HepG2 (cell line): ENCODE results near the gene CALN1.

Experiments used
- KAT8 ChIP-seq: IDR thresholded peaks from 2 replicates; pipeline ENCODE4 v1.6.1; 2016; ENCODE audit warnings: missing genetic modification reagents, missing compliant biosample characterization
- ZNF121 ChIP-seq: sonication (generic); formaldehyde crosslinking; IDR thresholded peaks from 2 replicates; pipeline ENCODE4 v1.5.0; 2020; ENCODE audit warnings: mild to moderate bottlenecking, missing genetic modification reagents
- TF ChIP-seq, protein P1 (sequence below): sonication (generic); formaldehyde crosslinking; IDR thresholded peaks from 2 replicates; pipeline ENCODE4 v1.4.0; 2020; ENCODE audit warnings: missing genetic modification reagents

- TF ChIP-seq KAT8 (no peak), ZNF121 (CRISPR knock-in tag) (no peak)
- TF ChIP-seq, protein P1, sequence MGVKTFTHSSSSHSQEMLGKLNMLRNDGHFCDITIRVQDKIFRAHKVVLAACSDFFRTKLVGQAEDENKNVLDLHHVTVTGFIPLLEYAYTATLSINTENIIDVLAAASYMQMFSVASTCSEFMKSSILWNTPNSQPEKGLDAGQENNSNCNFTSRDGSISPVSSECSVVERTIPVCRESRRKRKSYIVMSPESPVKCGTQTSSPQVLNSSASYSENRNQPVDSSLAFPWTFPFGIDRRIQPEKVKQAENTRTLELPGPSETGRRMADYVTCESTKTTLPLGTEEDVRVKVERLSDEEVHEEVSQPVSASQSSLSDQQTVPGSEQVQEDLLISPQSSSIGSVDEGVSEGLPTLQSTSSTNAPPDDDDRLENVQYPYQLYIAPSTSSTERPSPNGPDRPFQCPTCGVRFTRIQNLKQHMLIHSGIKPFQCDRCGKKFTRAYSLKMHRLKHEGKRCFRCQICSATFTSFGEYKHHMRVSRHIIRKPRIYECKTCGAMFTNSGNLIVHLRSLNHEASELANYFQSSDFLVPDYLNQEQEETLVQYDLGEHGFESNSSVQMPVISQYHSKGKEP (CRISPR knock-in tag) = no peak
These were observed 221.2 kb downstream of the CALN1 start for GRCh38 chr7:72190919-72191318.
